ENCODE results near the gene KTI12. TPM values are rescaled to one million over a fixed set of nuclear protein-coding genes. Genes with fewer than 3 reads are reported as not detected.
"Not testable (repeated sequence)": the region's sequence is repeated elsewhere in the genome, so short reads cannot be mapped to it uniquely, and the experiment has no call there.

Gene KTI12
- total RNA-seq, 2 experiments from 2014 or later, result 15.0 to 18.0 TPM

- Mint-ChIP-seq H3K36me3 (peaks cover 27% of the 10 kb centered on the region), H3K4me1 (peaks cover 52% of the 10 kb centered on the region), H3K27ac (peak overlapping the region; percentile 97), H3K27me3 (no peaks in the 10 kb centered on the region), H3K4me3 (peak overlapping the region; percentile 98), H3K9me3 (ENCODE audit: low read depth) (no peaks in the 10 kb centered on the region)
- DNase-seq (no peak), ATAC-seq (no peak)
- CTCF ChIA-PET, result no interaction called here
Observed at GRCh38 chr1:52055866-52056162, 22.2 kb upstream of the KTI12 start.

DNA sequence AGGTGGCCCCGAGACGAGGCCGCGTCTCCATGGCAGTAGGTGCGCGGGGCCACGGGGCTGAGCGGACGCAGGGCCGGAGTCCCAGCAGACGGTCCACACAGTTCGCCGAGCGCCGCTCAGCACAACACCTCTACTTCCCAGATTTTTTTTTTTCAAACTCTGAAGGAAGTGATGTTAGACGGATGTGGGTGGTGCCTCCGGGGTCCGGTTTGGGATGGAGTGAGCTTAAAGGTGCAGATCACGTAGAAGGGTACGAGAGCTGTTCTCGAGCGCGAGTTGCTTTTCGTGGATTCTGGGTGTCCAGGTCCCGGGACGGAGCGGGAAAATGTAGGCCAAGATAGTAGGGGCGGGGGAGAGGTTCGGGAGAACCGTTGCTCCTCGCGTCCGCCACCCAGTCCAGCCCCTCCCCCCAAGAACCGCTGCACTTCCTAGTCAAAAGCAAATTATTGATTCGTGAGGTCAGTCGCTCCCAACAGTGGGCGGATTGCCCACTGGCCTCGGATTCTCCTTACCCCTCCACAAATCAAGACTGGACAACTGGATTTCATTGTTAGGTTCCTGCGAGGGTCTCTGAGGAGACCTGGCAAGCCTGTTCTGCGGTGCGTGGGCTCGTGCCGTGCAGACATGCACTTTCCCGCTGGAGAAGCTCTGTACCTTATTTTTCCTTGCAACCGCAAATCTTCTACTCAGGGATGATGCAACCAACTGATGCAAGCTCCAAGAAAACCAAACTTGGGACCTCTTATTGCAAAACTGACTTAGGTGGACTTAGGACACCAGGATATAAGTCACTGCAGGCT, 21.7 kb upstream of the KTI12 start, which contains the start of gene TXNDC12:
TSS of gene TXNDC12 (minus strand) at position 126 of the 800 bp plus-strand sequence. CDS start at position 31, 95 bp downstream.
- CTCF ChIA-PET, result no interaction called here
- peak within 1 kb of the TSS; percentile 98 for H3K4me3 Mint-ChIP-seq
- no peaks in the 10 kb centered on the region for H3K27me3 Mint-ChIP-seq
- DNase-seq, result peak; percentile 82
- peaks cover 48% of the 10 kb centered on the region for H3K4me1 Mint-ChIP-seq
- peak; percentile 48 for ATAC-seq
- peak within 1 kb of the TSS; percentile 97 for H3K27ac Mint-ChIP-seq
- H3K9me3 Mint-ChIP-seq (ENCODE audit: low read depth), result no peaks in the 10 kb centered on the region
- peaks cover 23% of the 10 kb centered on the region for H3K36me3 Mint-ChIP-seq

GRCh38 chr1:52054496-52055065, 21.0 kb upstream of the KTI12 start:
- peaks cover 45% of the 10 kb centered on the region for H3K4me1 Mint-ChIP-seq
- no peaks in the 10 kb centered on the region for H3K9me3 Mint-ChIP-seq (ENCODE audit: low read depth)
- no peak for DNase-seq
- H3K4me3 Mint-ChIP-seq, result peak overlapping the region; percentile 98
- H3K27ac Mint-ChIP-seq, result peak overlapping the region; percentile 97
- CTCF ChIA-PET, result no interaction called here
- H3K27me3 Mint-ChIP-seq, result no peaks in the 10 kb centered on the region
- no peak for ATAC-seq
- peaks cover 22% of the 10 kb centered on the region for H3K36me3 Mint-ChIP-seq

DNA sequence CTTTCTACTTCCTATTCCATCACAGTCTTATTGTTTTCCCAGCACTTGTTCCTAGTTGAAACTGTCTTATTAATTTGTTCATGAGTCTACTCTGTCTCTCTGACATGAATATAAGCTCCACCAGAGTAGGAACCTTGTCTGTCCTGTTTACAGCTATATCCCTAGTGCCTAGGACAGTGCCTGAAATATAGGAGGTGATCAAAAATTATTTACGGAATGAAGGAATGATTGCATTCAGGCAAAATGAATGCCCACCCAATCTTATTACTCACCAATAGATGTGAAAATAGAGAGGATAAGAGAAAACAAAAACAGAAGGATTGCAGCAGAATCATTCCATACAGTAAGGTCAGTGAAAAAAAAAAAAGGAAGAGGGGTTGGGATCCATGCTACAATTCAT, 20.3 kb upstream of the KTI12 start:
- peak overlapping the region; percentile 97 for H3K27ac Mint-ChIP-seq
- H3K36me3 Mint-ChIP-seq, result peaks cover 18% of the 10 kb centered on the region
- peaks cover 39% of the 10 kb centered on the region for H3K4me1 Mint-ChIP-seq
- ATAC-seq (no peak), DNase-seq (no peak)
- no peaks in the 10 kb centered on the region for H3K9me3 Mint-ChIP-seq (ENCODE audit: low read depth)
- CTCF ChIA-PET, result no interaction called here
- H3K4me3 Mint-ChIP-seq, result peak overlapping the region; percentile 98
- no peaks in the 10 kb centered on the region for H3K27me3 Mint-ChIP-seq

- ATAC-seq; DNase-seq; H3K4me3 Mint-ChIP-seq; H3K27ac Mint-ChIP-seq; H3K27me3 Mint-ChIP-seq; H3K9me3 Mint-ChIP-seq (ENCODE audit: low read depth): not testable (repeated sequence)
- CTCF ChIA-PET, result interaction anchor here (1.4 kb wide), 1 partner anchor 15 kb away, joined by 4 read pairs; no protein-coding TSS in a partner anchor
- H3K4me1 Mint-ChIP-seq, result peaks cover 20% of the 10 kb centered on the region
- peaks cover 25% of the 10 kb centered on the region for H3K36me3 Mint-ChIP-seq
Observed at GRCh38 chr1:52049337-52049736, 15.7 kb upstream of the KTI12 start.

GRCh38 chr1:52045666-52046195, 12.1 kb upstream of the KTI12 start:
- H3K27me3 Mint-ChIP-seq; H3K4me1 Mint-ChIP-seq; DNase-seq; ATAC-seq; H3K9me3 Mint-ChIP-seq (ENCODE audit: low read depth); H3K27ac Mint-ChIP-seq; H3K4me3 Mint-ChIP-seq; CTCF ChIA-PET: not testable (repeated sequence)
- peaks cover 24% of the 10 kb centered on the region for H3K36me3 Mint-ChIP-seq

DNA sequence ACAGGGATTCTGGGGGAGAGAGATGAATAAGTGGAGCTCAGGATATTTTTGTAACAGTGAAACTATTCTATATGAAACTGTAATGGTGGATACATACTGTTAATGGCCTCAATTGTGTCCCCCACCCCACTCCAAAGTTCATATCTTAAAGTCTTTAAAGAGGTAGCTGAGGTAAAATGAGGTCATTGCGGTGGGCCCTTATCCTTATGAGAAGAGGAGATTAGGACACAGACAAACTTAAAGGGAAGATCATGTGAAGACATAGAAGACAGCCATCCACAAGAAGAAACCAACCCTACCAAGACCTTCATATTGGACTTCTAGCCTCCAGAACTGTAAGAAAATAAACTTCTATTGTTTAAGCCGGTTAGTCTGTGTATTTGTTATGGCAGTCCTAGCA, 11.6 kb upstream of the KTI12 start:
- Mint-ChIP-seq H3K27me3 (no peaks in the 10 kb centered on the region), H3K4me3 (no peak overlapping the region), H3K27ac (no peak overlapping the region), H3K4me1 (no peaks in the 10 kb centered on the region), H3K9me3 (ENCODE audit: low read depth) (no peaks in the 10 kb centered on the region), H3K36me3 (peaks cover 22% of the 10 kb centered on the region)
- DNase-seq (no peak), ATAC-seq (no peak)
- CTCF ChIA-PET, result no interaction called here

DNA sequence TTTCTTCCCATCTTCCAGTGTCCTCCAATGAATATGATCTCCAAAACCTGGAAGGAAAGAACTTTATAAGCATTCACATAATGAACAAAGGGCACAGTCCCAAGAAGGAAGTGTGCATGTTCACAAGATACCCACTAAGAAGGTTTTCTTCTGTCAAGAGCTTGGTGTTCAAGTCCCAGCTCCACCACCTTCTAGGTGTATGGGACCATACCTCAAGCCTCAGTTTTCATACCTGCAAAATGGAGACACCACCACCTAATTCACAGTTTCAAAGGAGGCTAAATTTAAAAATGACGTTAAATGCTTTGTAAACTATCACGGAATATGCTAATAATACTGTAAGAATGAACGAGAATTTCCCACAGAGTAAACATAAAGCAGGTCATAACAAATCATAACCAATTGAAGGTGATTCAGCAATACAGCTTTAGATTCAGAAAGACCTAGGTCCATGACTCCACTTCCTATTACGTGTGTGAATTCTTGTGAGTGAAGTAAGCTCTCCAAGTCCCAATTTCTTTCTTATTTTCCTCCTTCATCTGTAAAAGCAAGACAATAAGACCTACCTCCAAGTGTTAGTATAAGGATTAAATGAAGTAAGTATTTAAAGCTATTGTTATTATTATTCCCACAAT, 8.1 kb upstream of the KTI12 start:
- ATAC-seq, result no peak
- Mint-ChIP-seq H3K4me1 (no peaks in the 10 kb centered on the region), H3K36me3 (peaks cover 22% of the 10 kb centered on the region), H3K4me3 (no peak overlapping the region), H3K9me3 (ENCODE audit: low read depth) (no peaks in the 10 kb centered on the region), H3K27me3 (no peaks in the 10 kb centered on the region), H3K27ac (no peak overlapping the region)
- DNase-seq, result no peak
- CTCF ChIA-PET, result no interaction called here

DNA sequence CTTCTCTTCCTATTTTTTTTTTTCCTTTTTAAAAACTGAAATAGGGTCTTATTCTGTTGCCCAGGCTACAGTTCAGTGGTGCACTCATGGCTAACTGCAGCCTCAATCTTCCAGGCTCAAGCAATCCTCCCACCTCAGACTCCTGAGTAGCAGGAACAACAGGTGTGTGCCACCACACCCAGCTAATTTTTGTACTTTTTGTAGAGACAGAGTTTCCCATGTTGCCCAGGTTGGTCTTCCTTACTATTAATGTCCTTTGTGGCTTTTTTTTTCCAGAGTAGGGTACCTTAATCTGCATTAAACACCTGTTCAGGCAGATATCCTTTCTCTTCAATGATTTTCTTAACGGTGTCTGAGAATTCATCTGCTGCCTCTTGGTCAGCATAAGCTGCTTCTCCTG, 4.3 kb upstream of the KTI12 start:
- peaks cover 10% of the 10 kb centered on the region for H3K4me1 Mint-ChIP-seq
- no peak overlapping the region for H3K4me3 Mint-ChIP-seq
- CTCF ChIA-PET, result no interaction called here
- peaks cover 18% of the 10 kb centered on the region for H3K36me3 Mint-ChIP-seq
- no peak for DNase-seq
- H3K27me3 Mint-ChIP-seq, result no peaks in the 10 kb centered on the region
- H3K27ac Mint-ChIP-seq, result no peak overlapping the region
- no peak for ATAC-seq
- H3K9me3 Mint-ChIP-seq (ENCODE audit: low read depth), result no peaks in the 10 kb centered on the region

DNA sequence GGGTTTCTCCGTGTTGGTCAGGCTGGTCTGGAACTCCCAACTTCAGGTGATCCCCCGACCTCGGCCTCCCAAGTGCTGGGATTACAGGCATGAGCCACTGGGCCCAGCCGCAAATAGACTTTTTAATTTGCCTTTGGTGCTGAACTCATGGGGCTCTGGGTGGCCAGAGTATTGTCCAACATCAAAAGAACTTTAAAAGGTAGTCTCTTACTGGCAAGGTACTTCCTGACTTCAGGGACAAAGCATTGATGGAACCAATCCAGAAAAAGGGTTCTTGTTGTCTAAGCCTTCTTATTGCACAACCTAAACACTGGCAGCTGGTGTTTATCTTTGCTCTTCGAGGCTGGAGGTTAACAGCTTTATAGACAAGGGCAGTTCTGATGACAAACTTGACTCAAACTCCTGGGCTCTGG, 3.8 kb upstream of the KTI12 start:
- DNase-seq (no peak), ATAC-seq (no peak)
- no peak overlapping the region for H3K4me3 Mint-ChIP-seq
- CTCF ChIA-PET, result interaction anchor here (1.5 kb wide), 1 partner anchor 158 kb away, joined by 3 read pairs; no protein-coding TSS in a partner anchor
- peaks cover 20% of the 10 kb centered on the region for H3K36me3 Mint-ChIP-seq
- H3K27ac Mint-ChIP-seq, result no peak overlapping the region
- H3K4me1 Mint-ChIP-seq, result peaks cover 10% of the 10 kb centered on the region
- no peaks in the 10 kb centered on the region for H3K9me3 Mint-ChIP-seq (ENCODE audit: low read depth)
- no peaks in the 10 kb centered on the region for H3K27me3 Mint-ChIP-seq

GRCh38 chr1:52034050-52034384, 407 bp upstream of the KTI12 start:
- ATAC-seq (no peak), DNase-seq (no peak)
- Mint-ChIP-seq H3K9me3 (ENCODE audit: low read depth) (no peaks in the 10 kb centered on the region), H3K36me3 (peaks cover 26% of the 10 kb centered on the region), H3K27me3 (no peaks in the 10 kb centered on the region), H3K4me1 (peaks cover 29% of the 10 kb centered on the region), H3K4me3 (peak overlapping the region; percentile 95), H3K27ac (peak overlapping the region; percentile 95)
- CTCF ChIA-PET, result interaction anchor here (1.6 kb wide), 1 partner anchor 15 kb away, joined by 4 read pairs; no protein-coding TSS in a partner anchor

DNA sequence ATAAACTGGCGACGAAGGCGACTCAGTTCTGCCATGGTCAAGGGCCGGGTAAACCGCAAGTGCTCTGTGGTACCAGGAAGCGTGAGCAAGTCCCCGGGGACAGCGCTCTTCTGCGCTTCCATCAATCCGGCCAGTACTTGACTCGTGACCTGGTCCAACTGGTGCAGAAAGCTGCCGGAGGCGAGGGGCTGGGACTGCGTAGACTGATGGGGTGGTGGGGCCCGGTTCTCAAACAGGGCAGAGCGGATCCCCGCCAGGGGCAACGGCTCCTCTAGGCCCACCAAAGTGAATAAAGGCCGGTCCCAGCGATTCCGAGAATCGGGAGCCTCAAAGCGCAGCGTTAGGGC, 852 bp downstream of the KTI12 start:
- peak; percentile 51 for DNase-seq
- no peaks in the 10 kb centered on the region for H3K9me3 Mint-ChIP-seq (ENCODE audit: low read depth)
- CTCF ChIA-PET, result no interaction called here
- no peaks in the 10 kb centered on the region for H3K27me3 Mint-ChIP-seq
- H3K27ac Mint-ChIP-seq, result peak overlapping the region; percentile 95
- peaks cover 23% of the 10 kb centered on the region for H3K36me3 Mint-ChIP-seq
- ATAC-seq, result peak; percentile 18
- H3K4me1 Mint-ChIP-seq, result peaks cover 29% of the 10 kb centered on the region
- peak overlapping the region; percentile 95 for H3K4me3 Mint-ChIP-seq

DNA sequence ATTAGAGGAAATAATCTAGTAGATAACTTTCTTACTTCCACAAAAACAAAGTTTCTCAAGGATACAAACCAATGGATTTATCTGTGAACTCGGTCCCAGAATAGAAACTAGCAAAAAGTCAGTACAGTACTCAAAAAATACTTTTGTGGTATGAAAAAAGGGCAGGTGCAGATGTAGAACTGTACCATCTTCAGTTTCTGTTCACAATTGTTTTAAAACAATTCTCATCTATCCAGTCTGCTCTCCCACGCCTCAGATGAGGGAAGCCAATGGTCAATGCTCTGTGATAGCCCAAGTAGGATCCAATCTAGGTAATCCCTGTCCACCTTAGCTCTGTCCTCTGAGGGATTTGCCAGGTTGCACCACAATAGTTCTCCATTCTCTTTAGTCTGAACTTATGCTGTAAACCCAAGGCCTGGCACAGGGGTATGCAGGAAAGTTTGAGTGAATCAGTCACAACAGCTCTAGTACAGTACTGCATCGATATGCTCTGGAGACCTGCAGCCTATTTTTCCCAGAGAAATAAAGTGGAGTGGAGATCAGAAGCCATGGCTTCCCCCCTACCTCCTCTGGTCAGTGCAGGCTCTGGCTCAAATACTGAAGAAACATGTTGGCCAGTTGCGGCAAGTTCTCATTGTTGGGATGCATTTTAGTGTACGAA, 1.4 kb downstream of the KTI12 start:
- ATAC-seq, result no peak
- peaks cover 23% of the 10 kb centered on the region for H3K36me3 Mint-ChIP-seq
- H3K27ac Mint-ChIP-seq, result peak overlapping the region; percentile 95
- peaks cover 29% of the 10 kb centered on the region for H3K4me1 Mint-ChIP-seq
- H3K4me3 Mint-ChIP-seq, result peak overlapping the region; percentile 95
- CTCF ChIA-PET, result no interaction called here
- H3K27me3 Mint-ChIP-seq, result no peaks in the 10 kb centered on the region
- H3K9me3 Mint-ChIP-seq (ENCODE audit: low read depth), result no peaks in the 10 kb centered on the region
- DNase-seq, result no peak

All from activated CD8-positive, alpha-beta memory T cell treated with anti-CD3 and anti-CD28 coated beads, Interleukin-2, amount 10 ng/mL, durations not matched to agents 7 days and 5 days (primary cell).